Islet of Langerhans (tissue), 1 donor: Measurements from ENCODE around the gene CCBE1.

Experiments used
- FAIRE-seq: peaks from one replicate; lab custom pipeline; 2011; peaks lifted over from hg19 to GRCh38; lab: Jason Lieb, UNC

Gene CCBE1

GRCh38 chr18:59570101-59570775 is 127.0 kb downstream of the CCBE1 start:
- no peak for FAIRE-seq

GRCh38 chr18:59569390-59569791 is 127.8 kb downstream of the CCBE1 start:
- FAIRE-seq = no peak

- no peak for FAIRE-seq
Measured at GRCh38 chr18:59567431-59567830, 129.8 kb downstream of the CCBE1 start.

GRCh38 chr18:59566533-59566971 is 130.7 kb downstream of the CCBE1 start:
- no peak for FAIRE-seq

- FAIRE-seq = no peak
Measured at GRCh38 chr18:59565957-59566356, 131.3 kb downstream of the CCBE1 start.

GRCh38 chr18:59564561-59564960 is 132.7 kb downstream of the CCBE1 start:
- FAIRE-seq = no peak

- FAIRE-seq = no peak
Measured at GRCh38 chr18:59563176-59563785, 133.9 kb downstream of the CCBE1 start.

GRCh38 chr18:59562751-59563150 is 134.5 kb downstream of the CCBE1 start:
- FAIRE-seq = no peak

- FAIRE-seq = no peak
Measured at GRCh38 chr18:59561612-59562011, 135.6 kb downstream of the CCBE1 start.

- no peak for FAIRE-seq
Measured at GRCh38 chr18:59560556-59560955, 136.7 kb downstream of the CCBE1 start.

- no peak for FAIRE-seq
Measured at GRCh38 chr18:59559528-59559927, 137.7 kb downstream of the CCBE1 start.

GRCh38 chr18:59555995-59556659 is 141.1 kb downstream of the CCBE1 start:
- FAIRE-seq = no peak

GRCh38 chr18:59554796-59555335 is 142.4 kb downstream of the CCBE1 start:
- no peak for FAIRE-seq

GRCh38 chr18:59553273-59553870 is 143.9 kb downstream of the CCBE1 start:
- no peak for FAIRE-seq

- FAIRE-seq = no peak
Measured at GRCh38 chr18:59551902-59552635, 145.2 kb downstream of the CCBE1 start.

GRCh38 chr18:59550174-59550516 is 147.1 kb downstream of the CCBE1 start:
- FAIRE-seq = no peak

- FAIRE-seq = no peak
Measured at GRCh38 chr18:59549503-59550173, 147.6 kb downstream of the CCBE1 start.

GRCh38 chr18:59547581-59548182 is 149.5 kb downstream of the CCBE1 start:
- FAIRE-seq = no peak

GRCh38 chr18:59546188-59546587 is 151.0 kb downstream of the CCBE1 start:
- no peak for FAIRE-seq

GRCh38 chr18:59540780-59541179 is 156.4 kb downstream of the CCBE1 start:
- no peak for FAIRE-seq

- no peak for FAIRE-seq
Measured at GRCh38 chr18:59540346-59540745, 156.9 kb downstream of the CCBE1 start.
